D721Med (cell line): Measurements from ENCODE around the gene AHNAK.

Experiments used
- DNase-seq: peaks from one replicate; pipeline ENCODE4 v3.0.0; 2011; ENCODE audit warnings: low spot score; ENCODE audit not compliant: insufficient read length
- FAIRE-seq: peaks from 2 replicates; lab custom pipeline; 2011; peaks lifted over from hg19 to GRCh38; lab: Jason Lieb, UNC
- TF ChIP-seq, protein P1 (sequence below): IDR thresholded peaks from 2 replicates; pipeline ENCODE4 v1.5.1; 2012; ENCODE audit warnings: mild to moderate bottlenecking, control low read depth; ENCODE audit not compliant: insufficient read depth; ENCODE audit errors: missing control alignments

Gene AHNAK

DNA sequence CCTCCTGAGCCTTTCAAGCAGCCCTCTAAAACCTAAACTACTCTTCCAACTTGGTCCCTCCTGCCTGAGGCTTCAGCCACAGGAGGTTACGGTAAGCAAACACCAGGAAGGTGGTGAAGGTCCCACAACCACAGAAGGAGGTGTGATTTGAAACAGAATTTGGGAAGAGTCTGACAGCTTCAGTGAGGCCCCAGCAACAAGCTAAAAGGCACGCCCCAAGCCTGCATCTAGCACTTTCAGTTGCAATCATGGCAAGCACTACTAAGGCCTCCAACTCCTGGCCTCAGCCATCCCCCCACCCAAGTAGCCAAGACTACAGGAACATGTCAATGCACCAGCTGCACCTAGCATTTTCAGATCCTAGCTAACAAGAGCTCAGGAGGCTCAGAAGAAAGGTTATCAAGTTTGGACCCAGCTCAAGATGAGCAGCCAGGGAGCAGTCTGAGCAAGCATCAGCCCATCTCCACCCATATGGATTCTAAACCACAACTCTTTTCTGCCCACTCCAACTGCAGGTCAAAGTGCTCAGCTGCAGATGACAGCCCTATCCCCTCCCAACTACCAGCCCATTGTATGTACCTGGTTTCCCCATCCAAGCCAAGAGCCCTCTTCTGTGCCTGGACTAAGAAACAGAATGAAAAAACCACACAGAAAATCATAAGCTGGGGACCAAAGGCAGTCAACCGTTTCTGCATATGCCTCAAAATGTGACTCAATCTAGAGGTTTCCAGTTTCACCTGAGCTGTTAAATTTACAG is 10.4 kb upstream of the AHNAK start:
- TF ChIP-seq, protein P1, sequence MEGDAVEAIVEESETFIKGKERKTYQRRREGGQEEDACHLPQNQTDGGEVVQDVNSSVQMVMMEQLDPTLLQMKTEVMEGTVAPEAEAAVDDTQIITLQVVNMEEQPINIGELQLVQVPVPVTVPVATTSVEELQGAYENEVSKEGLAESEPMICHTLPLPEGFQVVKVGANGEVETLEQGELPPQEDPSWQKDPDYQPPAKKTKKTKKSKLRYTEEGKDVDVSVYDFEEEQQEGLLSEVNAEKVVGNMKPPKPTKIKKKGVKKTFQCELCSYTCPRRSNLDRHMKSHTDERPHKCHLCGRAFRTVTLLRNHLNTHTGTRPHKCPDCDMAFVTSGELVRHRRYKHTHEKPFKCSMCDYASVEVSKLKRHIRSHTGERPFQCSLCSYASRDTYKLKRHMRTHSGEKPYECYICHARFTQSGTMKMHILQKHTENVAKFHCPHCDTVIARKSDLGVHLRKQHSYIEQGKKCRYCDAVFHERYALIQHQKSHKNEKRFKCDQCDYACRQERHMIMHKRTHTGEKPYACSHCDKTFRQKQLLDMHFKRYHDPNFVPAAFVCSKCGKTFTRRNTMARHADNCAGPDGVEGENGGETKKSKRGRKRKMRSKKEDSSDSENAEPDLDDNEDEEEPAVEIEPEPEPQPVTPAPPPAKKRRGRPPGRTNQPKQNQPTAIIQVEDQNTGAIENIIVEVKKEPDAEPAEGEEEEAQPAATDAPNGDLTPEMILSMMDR, result no peak
- FAIRE-seq (no peak), DNase-seq (no peak)

DNA sequence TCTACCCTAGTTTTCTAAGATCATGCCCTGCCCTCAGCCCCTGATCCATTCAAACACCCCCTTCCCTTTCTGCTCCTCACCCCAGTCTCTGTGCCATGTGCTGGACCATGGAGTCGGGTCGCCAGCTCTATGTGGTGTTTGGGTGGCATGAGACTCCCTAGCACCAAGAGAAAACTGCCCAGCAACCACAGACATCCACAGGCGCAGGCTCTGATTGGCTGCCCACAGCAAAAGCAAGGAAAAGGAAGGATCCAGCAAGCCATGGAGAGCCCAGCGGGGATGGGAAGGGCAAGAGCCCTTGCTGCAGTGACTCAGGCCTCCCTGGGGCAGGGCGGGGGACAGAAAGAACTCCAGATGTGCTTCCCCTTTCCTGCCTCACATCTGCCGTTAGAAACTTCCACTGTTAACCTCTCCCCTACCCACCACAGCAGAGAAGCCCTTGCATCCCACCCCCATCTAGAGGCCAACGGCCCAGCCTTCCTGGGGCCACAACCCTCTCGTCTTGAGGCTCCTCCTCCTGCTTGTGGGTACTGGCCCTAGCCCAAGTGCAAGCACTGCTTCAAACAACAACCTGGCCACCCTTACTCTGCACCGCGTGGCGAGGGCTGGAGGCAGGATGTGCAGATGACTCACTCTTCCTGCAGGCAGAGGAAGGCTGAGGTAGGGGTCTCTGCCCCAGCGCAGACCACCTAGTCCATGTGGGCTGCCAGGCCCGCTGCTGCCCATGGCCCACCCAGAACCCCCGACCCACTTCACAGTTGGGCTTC is 9.7 kb upstream of the AHNAK start:
- DNase-seq, result peak; percentile 92

DNA sequence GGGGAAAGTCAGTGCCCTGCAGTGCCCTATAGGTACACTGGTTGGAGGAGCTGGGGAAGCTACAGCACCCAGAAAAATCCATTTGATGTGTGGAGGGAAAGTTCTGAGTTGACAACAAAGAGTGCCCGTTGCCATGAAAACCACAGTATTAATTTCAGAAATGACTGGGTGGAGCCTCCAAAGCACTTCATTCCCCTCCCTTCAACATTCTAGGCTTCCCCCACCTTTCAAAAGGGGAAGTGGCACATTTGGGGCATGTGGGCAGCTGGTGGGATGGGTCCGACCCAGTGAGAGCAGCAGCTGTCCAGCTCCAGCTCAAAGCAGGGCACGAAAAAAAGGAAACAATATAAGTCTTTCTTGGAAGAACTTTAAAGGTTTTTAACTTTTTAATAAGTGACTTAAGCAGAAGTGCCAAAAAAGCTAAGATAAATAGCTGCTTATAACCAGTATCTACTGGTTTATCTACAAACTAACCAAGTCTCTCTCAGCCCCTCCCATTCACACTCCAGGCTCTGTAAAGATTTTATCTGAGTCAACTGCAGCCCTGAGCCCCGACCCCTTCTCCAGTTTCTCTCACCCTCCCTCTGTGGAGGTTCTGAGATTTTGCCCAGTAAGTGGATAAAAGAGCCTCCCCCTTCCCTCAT is 9.0 kb upstream of the AHNAK start:
- TF ChIP-seq, protein P1, result no peak
- FAIRE-seq (no peak), DNase-seq (no peak)

More for the DNA sequence above, 9.7 kb upstream of the AHNAK start:
- no peak for FAIRE-seq
- TF ChIP-seq, protein P1, result no peak

DNA sequence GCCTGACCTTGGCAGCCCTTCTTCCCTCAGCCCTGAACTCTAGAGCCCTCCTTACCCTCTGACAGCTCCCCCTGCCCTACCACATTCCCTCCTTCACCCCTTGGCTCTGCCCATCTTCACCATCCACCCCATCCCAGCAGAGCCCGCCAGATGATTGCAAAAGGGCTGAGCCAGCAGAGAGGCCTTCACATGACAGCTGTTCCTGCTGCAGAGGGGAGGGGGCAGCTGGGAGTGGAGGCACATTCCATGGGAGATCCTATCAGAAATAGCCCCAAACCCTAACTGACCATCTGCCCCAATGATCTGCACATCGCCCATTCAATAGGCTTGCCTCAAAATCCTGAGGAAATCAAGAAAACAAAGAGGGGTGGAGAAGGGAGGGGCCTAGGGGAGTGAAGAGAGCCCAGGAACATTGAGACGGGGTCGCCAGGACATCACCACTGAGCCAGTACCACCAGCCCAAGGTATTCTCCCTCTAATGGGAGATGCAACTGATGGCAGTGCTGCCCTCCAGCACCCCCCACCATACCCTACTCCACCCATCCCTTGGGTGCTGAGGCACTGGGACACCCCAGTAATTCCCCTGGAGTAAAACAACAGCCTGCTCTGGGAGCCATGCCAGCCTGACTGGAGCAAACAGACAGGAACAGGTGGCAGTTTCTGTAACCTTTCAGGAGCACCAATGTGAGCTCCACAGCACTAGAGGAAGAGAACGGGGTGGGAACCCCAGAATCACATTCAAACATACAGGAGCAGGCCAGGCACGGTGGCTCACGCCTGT is 8.0 kb upstream of the AHNAK start:
- DNase-seq (no peak), FAIRE-seq (no peak)
- TF ChIP-seq, protein P1, result no peak

DNA sequence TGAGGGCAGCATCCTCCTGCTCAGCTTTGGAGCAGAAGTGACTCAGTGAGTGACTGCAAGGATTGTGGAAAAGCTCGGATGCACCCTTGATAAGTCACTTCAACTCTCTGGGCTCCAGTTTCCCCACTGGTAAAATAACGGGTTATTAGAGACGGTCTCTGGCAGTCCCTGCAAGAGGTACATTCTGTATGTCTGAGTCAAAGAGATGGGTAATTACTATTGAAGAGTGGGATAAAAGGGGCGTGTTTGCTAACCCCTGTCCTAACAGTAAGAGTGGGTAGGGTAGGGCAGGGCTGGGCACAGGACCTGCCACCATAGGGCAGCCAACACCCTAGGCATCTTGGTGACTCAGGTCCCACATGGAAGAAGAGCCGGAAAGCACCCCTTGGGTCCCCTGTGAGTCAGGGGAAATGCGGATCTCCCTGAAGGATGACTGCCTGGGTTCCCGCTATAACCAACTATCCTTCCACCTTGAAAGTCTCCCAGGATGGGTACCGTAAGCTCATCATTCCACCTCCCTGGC is 7.3 kb upstream of the AHNAK start:
- no peak for DNase-seq
- TF ChIP-seq, protein P1, result no peak
- FAIRE-seq, result no peak

DNA sequence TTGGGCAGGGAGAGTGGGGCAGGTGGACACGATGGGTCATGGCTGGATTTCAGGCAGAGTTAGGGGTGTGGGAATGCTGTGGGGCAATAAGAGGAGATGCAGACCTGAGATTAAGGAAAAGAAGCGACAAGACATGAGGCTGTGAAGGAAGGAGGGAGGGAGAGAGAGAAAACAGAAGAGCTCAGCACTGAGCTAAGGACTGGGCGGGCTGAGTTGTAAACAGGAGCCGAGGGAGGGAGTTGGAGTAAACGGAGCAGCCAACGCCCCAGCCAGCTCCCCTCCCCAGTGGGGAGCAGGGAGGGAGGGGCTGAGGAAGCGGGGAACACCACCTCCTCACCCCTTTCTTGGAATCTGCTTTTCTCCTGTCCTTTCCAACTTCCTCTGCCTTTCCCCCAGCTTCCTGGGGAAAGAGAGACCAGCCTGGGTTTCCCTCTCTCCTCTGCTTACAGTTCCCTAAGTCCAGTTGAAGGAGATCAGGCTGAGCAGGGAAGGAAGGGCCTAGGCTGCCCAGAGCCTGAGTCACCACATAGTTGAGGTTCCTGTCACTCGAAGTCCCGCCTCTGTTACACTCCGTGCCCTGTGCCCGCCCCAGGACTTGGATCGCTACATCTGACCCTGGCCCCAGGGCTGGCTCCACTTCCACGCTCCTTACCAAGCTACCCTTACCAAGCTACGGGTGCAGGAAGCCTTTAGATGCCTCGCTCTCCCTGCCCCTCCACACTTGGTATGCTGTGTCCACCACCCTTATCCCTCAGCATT is 6.7 kb upstream of the AHNAK start:
- TF ChIP-seq, protein P1, result no peak
- FAIRE-seq (no peak), DNase-seq (no peak)
